K562 (cell line): Measurements from ENCODE around the gene SYT8. TPM values are rescaled to one million over a fixed set of nuclear protein-coding genes. Genes with fewer than 3 reads are reported as not detected.

Experiments
- ATAC-seq: fragments of 200-7000 bp; cut with Tn5 transposase; 3 replicates; pipeline ENCODE4 v1.9.1; 2020; ENCODE audit warnings: moderate library complexity
- BruUV-seq: library from RNA; stranded (reverse); fragments of 400-500 nt; replicated peaks from 2 replicates; lab custom pipeline; 2021; lab: Mats Ljungman, UMichigan
- CTCF ChIA-PET: fragments of 300-600 bp; formaldehyde crosslinking; extraction: SDS; loops from one replicate; lab custom pipeline; 2021; ENCODE audit warnings: low intra/inter-chr PET ratio; lab: Yijun Ruan, JAX
- POLR2A ChIA-PET: fragments of 300-600, 350-650 bp; sonication (Branson Sonifier 250); formaldehyde crosslinking; extraction: SDS; loops from one replicate; lab custom pipeline; 2021; ENCODE audit warnings: antibody characterized with exemption, inconsistent platforms; lab: Yijun Ruan, JAX
- DNase-seq, 4 experiments: peaks; one replicate each; pipeline versions ENCODE4 v3.0.0 to v3.0.0-alpha.2; 2011 to 2018; ENCODE audit warnings: low spot score in 3 of 4, mixed read lengths in 3 of 4; ENCODE audit errors: extremely low read depth in 1 of 4
- FAIRE-seq: peaks from 2 replicates; lab custom pipeline; 2011; peaks lifted over from hg19 to GRCh38; lab: Jason Lieb, UNC
- H2AFZ ChIP-seq: 2 replicates; pipeline ENCODE4 v1.6.0; 2011; ENCODE audit warnings: low read depth, low read length, control low read depth, inconsistent platforms
- H3K27ac ChIP-seq: fragments of 200-600 bp; 3 replicates; pipeline ENCODE4 v1.8.0; 2011; ENCODE audit warnings: low read depth, mild to moderate bottlenecking, control low read depth, inconsistent platforms, low read length, moderate library complexity, mixed read lengths; ENCODE audit errors: extremely low read depth
- H3K27me3 ChIP-seq, 2 experiments: fragments of 300-600 bp in 1 of 2; 2 replicates in 1 of 2; 3 replicates in 1 of 2; pipeline versions ENCODE4 v1.6.0 to v1.8.0; 2011; ENCODE audit warnings: inconsistent platforms in 2 of 2, low read length in 2 of 2, mild to moderate bottlenecking in 1 of 2, mixed read lengths in 1 of 2, moderate library complexity in 1 of 2; ENCODE audit not compliant: control insufficient read depth in 2 of 2, insufficient read depth in 2 of 2
- H3K36me3 ChIP-seq: fragments of 300-600 bp; 3 replicates; pipeline ENCODE4 v1.8.0; 2011; ENCODE audit warnings: mild to moderate bottlenecking, low read length, inconsistent platforms; ENCODE audit not compliant: control insufficient read depth, insufficient read depth
- H3K4me1 ChIP-seq, 2 experiments: fragments of 200-600 bp in 1 of 2; replicated peaks in 1 of 2; 2 replicates in 1 of 2; 3 replicates in 1 of 2; pipeline versions ENCODE4 v1.5.1 to v1.8.0; 2011; ENCODE audit warnings: inconsistent platforms in 2 of 2, low read length in 2 of 2, mild to moderate bottlenecking in 1 of 2, mixed read lengths in 1 of 2, moderate library complexity in 1 of 2; ENCODE audit not compliant: control insufficient read depth in 2 of 2, insufficient read depth in 2 of 2
- H3K4me2 ChIP-seq: 2 replicates; pipeline ENCODE4 v1.6.1; 2011; ENCODE audit warnings: low read length, control low read depth, inconsistent platforms, mixed read lengths; ENCODE audit not compliant: insufficient read depth
- H3K4me3 ChIP-seq: fragments of 200-600 bp; sonication (generic), shearing (Covaris generic); 2 replicates; pipeline ENCODE4 v1.5.1; 2016; ENCODE audit warnings: control low read depth, inconsistent platforms
- H3K79me2 ChIP-seq: fragments of 200-600 bp; 3 replicates; pipeline ENCODE4 v1.8.0; 2011; ENCODE audit warnings: low read length, inconsistent platforms; ENCODE audit not compliant: control insufficient read depth, insufficient read depth
- H3K9ac ChIP-seq, 2 experiments: 2 replicates each; pipeline versions ENCODE4 v1.6.0 to v1.6.1; 2011; ENCODE audit warnings: low read depth in 2 of 2, low read length in 2 of 2, control low read depth in 1 of 2, inconsistent platforms in 1 of 2, mild to moderate bottlenecking in 1 of 2, mixed read lengths in 1 of 2; ENCODE audit not compliant: insufficient read depth in 1 of 2
- H3K9me1 ChIP-seq: one replicate; pipeline ENCODE4 v1.6.0; 2011; ENCODE audit warnings: inconsistent platforms, mild to moderate bottlenecking, low read length, moderate library complexity; ENCODE audit not compliant: control insufficient read depth, insufficient read depth
- H3K9me3 ChIP-seq: replicated peaks from 2 replicates; pipeline ENCODE4 v1.5.1; 2011; ENCODE audit warnings: low read depth, low read length, inconsistent platforms; ENCODE audit not compliant: control insufficient read depth, insufficient read depth
- H4K20me1 ChIP-seq: replicated peaks from 2 replicates; pipeline ENCODE4 v1.6.1; 2011; ENCODE audit warnings: low read length, inconsistent platforms, mixed read lengths; ENCODE audit not compliant: control insufficient read depth, insufficient read depth
- POLR2AphosphoS5 ChIP-seq: IDR thresholded peaks from 2 replicates; pipeline ENCODE4 v1.6.1; 2011; ENCODE audit warnings: mild to moderate bottlenecking, low read depth, low read length, moderate library complexity; ENCODE audit not compliant: control insufficient read depth, insufficient read depth
- SIX5 ChIP-seq, 2 experiments: IDR thresholded peaks; 2 replicates each; pipeline ENCODE4 v1.6.1; 2011; ENCODE audit warnings: low read length in 2 of 2, borderline replicate concordance in 1 of 2, low read depth in 1 of 2, mild to moderate bottlenecking in 1 of 2, moderate library complexity in 1 of 2; ENCODE audit not compliant: insufficient read depth in 1 of 2
- WGBS: fragments of 100-300 bp; shearing (Covaris generic); methylation state at CpG from one replicate; pipeline ENCODE4 v1.1.6; 2016; ENCODE audit warnings: low coverage, mixed read lengths; ENCODE audit not compliant: insufficient coverage; ENCODE audit errors: missing lambda C conversion rate; 5-methylcytosine and 5-hydroxymethylcytosine counted together
- in situ Hi-C: fragments of 300-500 bp; cut with MboI; formaldehyde crosslinking; loops from 4 replicates; pipeline ENCODE4 v1.15.0; 2018; ENCODE audit warnings: inconsistent platforms, mixed read lengths
- intact Hi-C: fragments of 100-400 bp; cut with micrococcal nuclease; formaldehyde crosslinking; loops from 2 replicates; pipeline ENCODE4 v1.14.2; 2022
- polyA plus RNA-seq, 8 experiments: library from polyadenylated mRNA; depleted of rRNA in 4 of 8; stranded (reverse) in 5 of 8; unstranded in 3 of 8; fragments of >200 nt; fragmentation: Nextera tagmentation in 2 of 8; fragmentation: Illumina TruSeq in 1 of 8; extraction: Ambion mirVana in 2 of 8; extraction: Trizol in 1 of 8; gene quantifications; 2 replicates each; pipeline versions ENCODE4 v1.2.1 to v1.2.3, GENCODE V29; 2011 to 2014; ENCODE audit warnings: inconsistent platforms in 1 of 8, missing spikeins in 1 of 8
- total RNA-seq, 7 experiments: library from RNA; depleted of rRNA in 6 of 7; stranded (reverse); fragments of >200 nt in 6 of 7; fragmentation: Illumina TruSeq in 2 of 7; extraction: Trizol in 2 of 7; gene quantifications; 2 replicates each; pipeline versions ENCODE4 v1.2.1 to v1.2.3, GENCODE V29; 2011 to 2021; ENCODE audit warnings: low replicate concordance in 1 of 7

The SYT8 gene
- total and polyA plus RNA-seq, 9 of the 15 experiments (the other 6 are each of a cell fraction or from before 2014, with no cell fraction given) = not detected

DNA sequence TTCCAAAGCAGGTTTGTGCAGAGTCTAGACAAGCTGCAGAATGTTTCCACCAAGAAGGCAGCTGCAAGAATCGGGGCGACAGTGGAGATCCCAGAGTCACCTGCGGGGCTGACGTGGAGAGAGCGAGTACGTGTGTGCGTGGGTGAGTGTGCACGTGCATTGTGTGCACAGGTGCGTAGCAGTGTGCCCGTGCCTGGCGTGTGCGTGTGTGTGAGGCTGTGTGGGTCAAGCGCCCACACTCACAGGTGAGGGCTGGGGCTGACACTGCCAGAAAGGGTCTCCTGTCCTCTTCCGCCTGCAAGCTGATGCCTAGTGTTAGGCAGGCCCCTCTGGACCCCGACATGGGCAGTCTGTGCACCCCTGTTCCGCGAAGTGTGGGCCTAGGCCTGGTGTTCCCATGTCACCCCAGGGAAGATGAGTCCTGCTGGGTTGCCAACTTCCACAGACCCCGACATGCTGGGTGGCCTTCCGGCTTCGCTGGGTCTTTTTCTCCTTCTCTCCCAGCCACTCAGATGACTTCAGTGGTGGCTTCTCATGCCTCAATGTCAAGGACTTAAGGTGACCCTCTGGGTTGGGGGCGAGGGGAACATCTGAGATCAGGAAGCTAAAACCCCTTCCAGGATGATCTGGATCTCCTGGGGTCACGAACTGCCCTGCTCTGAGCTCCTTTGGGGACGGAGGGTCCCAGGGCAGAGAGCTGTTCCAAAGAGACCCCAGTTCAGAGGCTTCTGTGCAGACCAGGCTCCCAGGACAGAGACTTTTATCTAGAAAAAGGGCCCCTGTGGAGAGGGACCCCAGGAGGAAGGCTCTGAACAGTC lies 10.4 kb upstream of the SYT8 start:
- Histone ChIP-seq H4K20me1 (no peaks in the 10 kb centered on the region; the same call in none of the 2 replicates), H3K4me1 (peaks cover 0 to 29% of the 10 kb centered on the region in 2 experiments; a peak in 2 of 5 replicates), H3K27ac (no peak overlapping the region), H3K27me3 (peaks cover 0 to 35% of the 10 kb centered on the region in 2 experiments; a peak in 2 of 5 replicates), H3K9ac (no peak overlapping the region), H3K79me2 (no peaks in the 10 kb centered on the region), H3K9me1 (no peaks in the 10 kb centered on the region), H3K36me3 (no peaks in the 10 kb centered on the region), H3K4me3 (no peak overlapping the region), H3K4me2 (no peak overlapping the region), H2AFZ (no peak overlapping the region), H3K9me3 (no peaks in the 10 kb centered on the region)
- no TSS peak for BruUV-seq
- ATAC-seq (no peak), DNase-seq (no peak), FAIRE-seq (no peak)
- CTCF ChIA-PET = interaction anchor here (0.6 to 2.6 kb wide), 5 partner anchors 62 to 330 kb away, joined by 3 to 19 read pairs (median 4); no protein-coding TSS in a partner anchor
- TF ChIP-seq SIX5 (IDR thresholded peaks at IDR 0.05; ENCODE audit: borderline replicate concordance in 1 of 2, insufficient read depth in 1 of 2, low read depth in 1 of 2, low read length in 2 of 2) = no peak
- no peak for TF ChIP-seq POLR2AphosphoS5
- intact Hi-C loops = loop anchor here (5.0 kb wide), 1 partner anchor 328 kb away; no protein-coding TSS in a partner anchor
- POLR2A ChIA-PET = interaction anchor here (0.5 to 1.0 kb wide), 2 partner anchors 9 to 425 kb away, joined by 3 read pairs; no protein-coding TSS in a partner anchor
- in situ Hi-C loops = loop anchor here (5.0 kb wide), 1 partner anchor 127 kb away; the partner anchor contains the start of gene KRTAP5-6
- WGBS = 15% methylated on average over 23 of the region's 23 CpGs
